Measurements from ENCODE around the gene SLC1A2. TPM values are rescaled to one million over a fixed set of nuclear protein-coding genes. Genes with fewer than 3 reads are reported as not detected.

SLC1A2 gene
- total and polyA plus RNA-seq, 4 donors: 0.35 to 17.0 (median 1.1) TPM

- Histone ChIP-seq H3K27ac (ENCODE audit: low read depth in 1 of 2, low read length in 1 of 2) (no peak overlapping the region), H3K27me3 (ENCODE audit: control insufficient read depth in 3 of 3, insufficient read depth in 3 of 3, low read length in 2 of 3) (no peaks in the 10 kb centered on the region), H3K4me1 (ENCODE audit: control insufficient read depth in 5 of 5, insufficient read depth in 5 of 5, low read length in 5 of 5) (peaks cover 0 to 9% (median 0%) of the 10 kb centered on the region in 5 donors), H3K9ac (ENCODE audit: insufficient read depth in 1 of 2, low read length in 2 of 2) (no peak overlapping the region), H3K36me3 (ENCODE audit: control insufficient read depth in 4 of 4, insufficient read depth in 4 of 4, low read length in 4 of 4) (no peaks in the 10 kb centered on the region), H3K9me3 (ENCODE audit: control insufficient read depth in 4 of 4, insufficient read depth in 3 of 4, low read length in 3 of 4) (no peaks in the 10 kb centered on the region), H3K4me3 (no peak overlapping the region)
- TF ChIP-seq CTCF (IDR thresholded peaks at IDR 0.05; ENCODE audit: control extremely low read depth, extremely low read depth): no peak
- WGBS, 2 donors: 81 to 91% methylated on average over 3 of the region's 3 CpGs
- no peak for DNase-seq
- ATAC-seq (ENCODE audit: insufficient read depth, low FRiP score): no peak
Observed at GRCh38 chr11:35330156-35330889, 89.0 kb downstream of the SLC1A2 start.

GRCh38 chr11:35327829-35328228 lies 91.5 kb downstream of the SLC1A2 start:
- Histone ChIP-seq H3K4me1 (ENCODE audit: control insufficient read depth in 5 of 5, insufficient read depth in 5 of 5, low read length in 5 of 5) (peaks cover 0 to 12% (median 0%) of the 10 kb centered on the region in 5 donors), H3K27me3 (ENCODE audit: control insufficient read depth in 3 of 3, insufficient read depth in 3 of 3, low read length in 2 of 3) (no peaks in the 10 kb centered on the region), H3K4me3 (no peak overlapping the region), H3K9me3 (ENCODE audit: control insufficient read depth in 4 of 4, insufficient read depth in 3 of 4, low read length in 3 of 4) (no peaks in the 10 kb centered on the region), H3K27ac (ENCODE audit: low read depth in 1 of 2, low read length in 1 of 2) (no peak overlapping the region), H3K36me3 (ENCODE audit: control insufficient read depth in 4 of 4, insufficient read depth in 4 of 4, low read length in 4 of 4) (no peaks in the 10 kb centered on the region), H3K9ac (ENCODE audit: insufficient read depth in 1 of 2, low read length in 2 of 2) (no peak overlapping the region)
- no peak for ATAC-seq (ENCODE audit: insufficient read depth, low FRiP score)
- 73 to 76% methylated on average over 1 of the region's 1 CpG for WGBS, 2 donors
- DNase-seq: no peak
- no peak for TF ChIP-seq CTCF (IDR thresholded peaks at IDR 0.05; ENCODE audit: control extremely low read depth, extremely low read depth)

- TF ChIP-seq CTCF (IDR thresholded peaks at IDR 0.05; ENCODE audit: control extremely low read depth, extremely low read depth): no peak
- DNase-seq (no peak), ATAC-seq (ENCODE audit: insufficient read depth, low FRiP score) (no peak)
- Histone ChIP-seq H3K4me3 (no peak overlapping the region), H3K4me1 (ENCODE audit: control insufficient read depth in 5 of 5, insufficient read depth in 5 of 5, low read length in 5 of 5) (peaks cover 0 to 15% (median 0%) of the 10 kb centered on the region in 5 donors), H3K9ac (ENCODE audit: insufficient read depth in 1 of 2, low read length in 2 of 2) (no peak overlapping the region), H3K36me3 (ENCODE audit: control insufficient read depth in 4 of 4, insufficient read depth in 4 of 4, low read length in 4 of 4) (no peaks in the 10 kb centered on the region), H3K27me3 (ENCODE audit: control insufficient read depth in 3 of 3, insufficient read depth in 3 of 3, low read length in 2 of 3) (no peaks in the 10 kb centered on the region), H3K27ac (ENCODE audit: low read depth in 1 of 2, low read length in 1 of 2) (no peak overlapping the region), H3K9me3 (ENCODE audit: control insufficient read depth in 4 of 4, insufficient read depth in 3 of 4, low read length in 3 of 4) (no peaks in the 10 kb centered on the region)
- WGBS, 2 donors: 79 to 84% methylated on average over 3 of the region's 3 CpGs
Observed at GRCh38 chr11:35326266-35326879, 93.0 kb downstream of the SLC1A2 start.

Data from lung (tissue), 12 donors.